ENCODE data around the gene UBE2J2.
"Not testable (repeated sequence)": the region's sequence is repeated elsewhere in the genome, so short reads cannot be mapped to it uniquely, and the experiment has no call there.

UBE2J2 gene

DNA sequence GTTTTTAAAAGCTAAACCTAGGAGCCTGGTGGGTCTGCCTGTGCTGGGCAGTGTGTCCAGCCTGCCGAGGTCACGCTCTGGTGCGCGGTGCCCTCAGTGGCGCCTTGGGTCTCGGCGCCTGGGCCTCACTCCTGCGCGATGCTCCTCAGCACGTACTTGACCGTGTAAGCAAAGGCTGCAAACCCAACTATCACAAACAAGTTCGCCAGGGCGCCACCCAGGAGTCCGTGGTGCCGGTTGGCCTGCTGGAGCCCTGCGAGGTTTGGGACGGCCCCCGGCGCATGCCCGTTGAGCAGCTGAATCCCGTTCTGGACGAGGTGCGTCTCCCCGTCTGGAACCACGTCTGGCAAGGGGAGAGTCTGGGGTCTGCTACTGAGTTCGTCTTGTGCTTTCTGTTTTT is 18.6 kb downstream of the UBE2J2 start:
- FAIRE-seq (no peak), DNase-seq (ENCODE audit: insufficient read length, low spot score) (no peak)
- TF ChIP-seq POLR2A (IDR thresholded peaks at IDR 0.05; ENCODE audit: low read depth, low read length): no peak

- FAIRE-seq (no peak), DNase-seq (ENCODE audit: insufficient read length, low spot score) (no peak)
- TF ChIP-seq POLR2A (IDR thresholded peaks at IDR 0.05; ENCODE audit: low read depth, low read length): no peak
Observed at GRCh38 chr1:1254667-1254998, 19.0 kb downstream of the UBE2J2 start.

DNA sequence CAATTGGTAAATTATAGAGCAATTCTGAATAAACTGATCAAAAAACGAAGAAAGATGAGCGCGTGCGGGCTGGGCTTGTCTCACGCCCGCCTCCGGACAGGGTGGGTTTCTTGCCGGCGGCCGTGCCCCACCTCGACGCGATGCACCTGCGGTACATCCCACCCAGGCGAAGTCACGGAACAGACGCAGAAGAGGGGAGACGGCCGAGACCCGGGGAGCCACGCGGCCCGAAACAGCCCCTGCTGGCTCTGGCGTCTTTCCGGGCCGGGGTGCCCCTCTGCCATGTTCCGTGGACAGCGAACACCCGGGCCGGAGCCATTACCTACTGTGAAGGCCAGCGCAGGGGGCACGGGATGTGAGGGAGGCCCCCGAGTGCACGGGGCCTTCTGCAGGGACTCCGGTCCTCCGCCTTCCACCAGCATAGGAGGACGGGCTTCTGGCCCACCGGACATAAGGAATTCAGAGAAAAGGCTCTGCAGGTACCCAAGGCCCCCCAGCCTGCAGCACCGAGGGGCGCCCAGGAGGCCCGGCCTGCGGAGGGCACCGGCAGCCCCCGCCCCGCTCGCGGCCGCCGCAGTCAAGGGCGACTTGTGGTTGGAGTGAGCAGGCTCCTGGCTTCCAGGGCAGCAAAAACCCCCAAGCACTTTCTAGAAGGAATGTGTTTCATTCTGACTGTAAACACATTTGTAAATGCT is 19.5 kb downstream of the UBE2J2 start:
- FAIRE-seq (no peak), DNase-seq (ENCODE audit: insufficient read length, low spot score) (no peak)
- TF ChIP-seq POLR2A (IDR thresholded peaks at IDR 0.05; ENCODE audit: low read depth, low read length): no peak

DNA sequence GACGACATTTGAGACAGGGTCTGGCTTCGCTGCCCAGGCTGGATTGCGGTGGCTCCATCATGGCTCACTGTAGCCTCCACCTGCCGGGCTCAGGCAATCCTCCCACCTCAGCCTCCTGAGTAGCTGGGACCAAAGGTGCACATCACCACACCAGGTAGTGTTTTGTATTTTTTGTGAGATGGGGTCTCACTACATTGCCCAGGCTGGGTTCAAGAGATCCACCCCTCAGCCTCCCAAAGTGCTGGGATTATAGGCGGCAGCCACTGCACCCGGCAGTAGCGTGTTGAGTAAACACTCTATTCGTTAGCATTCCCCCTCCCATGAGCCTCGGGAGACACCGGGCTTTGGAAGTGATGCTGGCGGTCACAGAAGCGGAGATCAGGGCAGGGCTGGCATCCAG is 20.3 kb downstream of the UBE2J2 start:
- no peak for FAIRE-seq

DNA sequence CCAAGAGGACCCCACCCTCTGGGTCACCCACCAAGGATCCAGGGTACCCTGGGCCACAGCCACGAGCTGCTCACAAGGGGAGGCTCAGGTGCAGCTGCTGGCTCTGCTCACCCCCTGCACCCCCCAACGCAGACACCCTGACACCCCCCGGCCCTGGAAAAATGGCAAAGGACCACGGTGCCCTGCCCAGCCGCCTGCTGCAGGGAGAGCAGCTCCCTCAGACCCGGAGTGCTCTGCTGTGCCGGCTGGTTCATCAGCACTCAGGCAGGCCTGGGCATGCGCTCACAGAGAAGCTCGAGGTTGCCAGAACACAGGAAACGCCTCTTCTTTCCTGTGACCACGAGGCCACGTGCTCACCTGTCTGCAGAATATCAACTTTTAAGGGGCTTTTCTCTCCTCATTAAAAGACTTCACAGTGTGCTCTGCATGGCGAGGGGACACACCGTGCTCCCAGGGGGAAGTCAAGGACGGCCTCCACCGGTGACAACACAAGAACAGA is 22.8 kb downstream of the UBE2J2 start:
- no peak for FAIRE-seq
- no peak for TF ChIP-seq POLR2A (IDR thresholded peaks at IDR 0.05; ENCODE audit: low read depth, low read length)
- DNase-seq (ENCODE audit: insufficient read length, low spot score): no peak

More for the DNA sequence above, 20.3 kb downstream of the UBE2J2 start:
- TF ChIP-seq POLR2A (IDR thresholded peaks at IDR 0.05; ENCODE audit: low read depth, low read length): no peak
- DNase-seq (ENCODE audit: insufficient read length, low spot score): no peak

DNA sequence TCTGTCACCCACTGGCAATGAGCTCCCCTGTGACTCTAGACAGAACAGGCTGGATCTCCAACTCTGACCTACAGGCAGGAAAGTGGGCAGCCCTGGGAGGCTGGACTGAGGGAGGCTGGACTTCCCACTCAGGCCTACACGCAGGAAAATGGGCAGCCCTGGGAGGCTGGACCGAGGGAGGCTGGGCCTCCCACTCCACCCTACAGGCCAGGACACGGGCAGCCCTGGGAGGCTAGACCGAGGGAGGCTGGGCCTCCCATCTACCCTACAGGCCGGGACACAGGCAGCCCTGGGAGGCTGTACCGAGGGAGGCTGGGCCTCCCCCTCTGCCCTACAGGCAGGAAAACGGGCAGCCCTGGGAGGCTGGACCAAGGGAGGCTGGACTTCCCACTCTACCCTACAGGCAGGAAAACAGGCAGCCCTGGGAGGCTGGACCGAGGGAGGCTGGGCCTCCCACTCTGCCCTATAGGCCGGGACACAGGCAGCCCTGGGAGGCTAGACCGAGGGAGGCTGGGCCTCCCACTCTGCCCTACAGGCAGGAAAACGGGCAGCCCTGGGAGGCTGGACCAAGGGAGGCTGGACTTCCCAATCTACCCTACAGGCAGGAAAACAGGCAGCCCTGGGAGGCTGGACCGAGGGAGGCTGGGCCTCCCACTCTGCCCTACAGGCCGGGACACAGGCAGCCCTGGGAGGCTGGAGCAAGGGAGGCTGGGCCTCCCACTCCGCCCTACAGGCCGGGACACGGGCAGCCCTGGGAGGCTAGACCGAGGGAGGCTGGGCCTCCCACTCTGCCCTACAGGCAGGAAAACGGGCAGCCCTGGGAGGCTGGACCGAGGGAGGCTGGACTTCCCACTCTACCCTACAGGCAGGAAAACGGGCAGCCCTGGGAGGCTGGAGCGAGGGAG is 25.4 kb downstream of the UBE2J2 start:
- not testable (repeated sequence) for DNase-seq (ENCODE audit: insufficient read length, low spot score); FAIRE-seq

DNA sequence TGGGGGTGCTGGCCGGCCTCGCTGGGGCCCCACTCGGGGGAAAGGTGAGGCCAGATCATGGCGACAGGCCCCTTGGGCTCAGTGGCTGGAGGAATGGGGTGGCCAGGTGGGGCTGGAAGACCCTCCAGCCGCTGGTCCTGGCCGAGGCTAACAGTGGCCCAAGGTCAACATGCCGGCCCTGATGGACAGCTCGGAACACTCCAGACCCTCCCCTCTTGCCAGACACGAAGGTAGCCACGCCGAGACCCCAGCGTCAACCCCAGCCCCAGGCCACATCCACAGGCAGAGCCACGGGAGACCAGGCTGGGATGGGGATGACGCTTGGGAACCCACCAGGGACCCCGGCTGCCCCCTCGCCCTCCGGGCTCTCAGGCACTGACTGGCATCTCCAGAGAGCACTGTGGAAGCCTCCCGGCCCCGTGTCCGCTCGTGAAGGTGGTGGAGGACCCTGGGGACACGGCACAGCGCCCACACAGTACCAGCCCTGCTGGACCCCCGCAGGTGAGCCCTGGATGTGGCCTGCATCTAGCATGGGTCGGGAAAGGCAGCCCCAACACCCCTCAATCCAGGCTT is 26.2 kb downstream of the UBE2J2 start:
- DNase-seq (ENCODE audit: insufficient read length, low spot score): no peak
- no peak for FAIRE-seq
- TF ChIP-seq POLR2A (IDR thresholded peaks at IDR 0.05; ENCODE audit: low read depth, low read length): no peak

DNA sequence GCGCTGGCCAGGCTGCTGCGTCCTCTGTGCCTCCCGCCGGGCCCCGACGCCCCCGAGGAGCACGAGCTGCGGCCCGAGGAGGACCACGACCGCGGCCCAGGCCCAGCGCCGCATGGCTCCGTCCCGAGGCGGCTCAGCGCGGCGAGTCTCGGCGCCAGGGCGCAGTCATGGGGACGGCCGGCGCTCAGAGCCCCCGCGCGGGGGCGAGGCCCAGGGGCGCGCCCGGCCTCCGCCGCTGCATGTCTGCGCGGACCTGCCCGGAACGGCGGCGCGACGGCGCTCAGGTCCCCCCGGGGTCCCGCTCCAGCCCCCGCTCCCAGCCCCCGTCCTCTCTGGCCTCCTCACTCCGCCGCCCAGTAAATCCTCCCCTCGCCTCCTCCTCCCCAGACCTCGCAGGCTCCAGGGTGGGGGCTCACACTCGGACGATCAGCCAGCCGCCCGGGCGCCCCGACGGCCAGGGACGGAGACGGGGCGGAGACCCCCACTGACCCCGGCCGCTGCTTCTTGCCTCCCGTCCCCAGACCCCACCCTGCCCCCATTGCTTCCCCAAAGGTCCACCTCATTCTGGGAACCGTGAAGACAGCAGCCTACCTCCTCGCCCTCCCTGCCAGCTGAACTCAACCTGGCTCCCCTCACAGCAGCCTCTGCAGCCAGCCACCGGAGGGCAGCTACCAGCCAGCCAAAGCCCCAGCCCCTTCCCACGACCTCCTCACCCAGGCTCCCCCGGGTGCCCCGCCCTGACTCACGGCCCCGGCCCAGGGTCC is 26.9 kb downstream of the UBE2J2 start, which contains the start of gene C1QTNF12:
C1QTNF12 (minus strand) TSS at position 146 of the 764 bp plus-strand sequence; CDS start at position 114, 32 bp downstream.
- DNase-seq (ENCODE audit: insufficient read length, low spot score) (no peak), FAIRE-seq (no peak)

GRCh38 chr1:1245817-1246576 is 27.7 kb downstream of the UBE2J2 start:
- DNase-seq (ENCODE audit: insufficient read length, low spot score) (no peak), FAIRE-seq (no peak)
- TF ChIP-seq POLR2A (IDR thresholded peaks at IDR 0.05; ENCODE audit: low read depth, low read length): no peak

More for the DNA sequence above, 26.9 kb downstream of the UBE2J2 start, which contains the start of gene C1QTNF12:
- no peak for TF ChIP-seq POLR2A (IDR thresholded peaks at IDR 0.05; ENCODE audit: low read depth, low read length)

GRCh38 chr1:1245178-1245816 is 28.4 kb downstream of the UBE2J2 start:
- FAIRE-seq: no peak
- no peak for DNase-seq (ENCODE audit: insufficient read length, low spot score)
- no peak for TF ChIP-seq POLR2A (IDR thresholded peaks at IDR 0.05; ENCODE audit: low read depth, low read length)

DNA sequence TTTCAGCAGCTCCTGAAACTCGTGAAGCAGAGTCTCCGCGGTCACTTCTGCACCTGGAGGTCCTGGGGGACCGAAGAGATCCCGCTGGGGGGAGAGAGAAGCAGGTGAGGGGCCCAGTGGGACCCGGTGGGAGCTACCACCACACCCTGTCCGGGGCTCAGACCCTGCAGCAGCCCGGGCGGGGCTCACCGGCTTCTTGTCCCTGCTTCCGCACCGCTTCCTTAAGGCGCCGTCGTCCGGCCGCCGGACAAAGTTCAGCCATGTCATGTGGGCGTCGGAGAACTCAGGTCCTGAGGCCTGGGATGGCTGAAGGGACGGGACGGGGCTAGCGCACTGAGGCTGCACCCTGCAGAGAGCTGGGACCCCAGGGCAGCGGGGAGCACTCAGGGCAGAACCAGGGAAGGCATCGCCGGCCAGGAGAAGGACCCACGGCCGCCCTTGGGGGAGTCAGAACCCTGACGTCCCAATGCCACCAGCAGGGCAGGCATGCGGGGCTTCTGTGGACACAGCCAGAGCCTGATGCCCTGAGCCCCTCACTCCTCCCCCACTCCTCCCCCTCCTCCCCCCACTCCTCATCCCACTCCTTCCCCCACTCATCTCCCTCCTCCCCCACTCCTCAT is 29.4 kb downstream of the UBE2J2 start:
- FAIRE-seq (no peak), DNase-seq (ENCODE audit: insufficient read length, low spot score) (no peak)
- no peak for TF ChIP-seq POLR2A (IDR thresholded peaks at IDR 0.05; ENCODE audit: low read depth, low read length)

DNA sequence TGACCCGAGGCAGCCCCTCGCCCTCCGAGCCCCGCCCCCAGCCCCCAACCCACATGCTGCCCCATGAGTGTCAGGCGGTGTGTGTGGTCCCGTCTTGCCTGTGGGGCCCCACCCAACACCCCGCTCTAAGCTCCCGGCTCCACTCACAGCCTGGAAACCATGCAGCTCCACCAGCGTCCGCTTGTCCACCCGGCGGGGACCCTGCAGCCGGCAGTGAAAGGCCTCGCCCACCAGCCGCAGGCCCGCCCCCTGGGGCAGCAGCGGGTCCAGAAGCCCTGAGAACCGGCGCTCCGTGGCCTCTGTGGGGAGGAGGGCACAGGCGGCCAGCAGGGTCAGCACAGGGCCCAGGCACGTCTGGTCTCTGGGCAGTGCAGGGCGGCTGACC is 29.9 kb downstream of the UBE2J2 start:
- TF ChIP-seq POLR2A (IDR thresholded peaks at IDR 0.05; ENCODE audit: low read depth, low read length): no peak
- FAIRE-seq: no peak
- DNase-seq (ENCODE audit: insufficient read length, low spot score): no peak
